NCI-H1436 (cell line): ENCODE results near the gene PNP.
"Not testable (repeated sequence)": the region's sequence is repeated elsewhere in the genome, so short reads cannot be mapped to it uniquely, and the experiment has no call there.

Experiments used
- DNase-seq: peaks from one replicate; lab custom pipeline; 2025; lab: John Stamatoyannopoulos, UW

The PNP gene

GRCh38 chr14:20492486-20492885, 23.3 kb downstream of the PNP start:
- DNase-seq, result no peak

GRCh38 chr14:20493634-20494033, 24.4 kb downstream of the PNP start:
- no peak for DNase-seq

GRCh38 chr14:20494935-20495766, 25.9 kb downstream of the PNP start:
- no peak for DNase-seq

DNA sequence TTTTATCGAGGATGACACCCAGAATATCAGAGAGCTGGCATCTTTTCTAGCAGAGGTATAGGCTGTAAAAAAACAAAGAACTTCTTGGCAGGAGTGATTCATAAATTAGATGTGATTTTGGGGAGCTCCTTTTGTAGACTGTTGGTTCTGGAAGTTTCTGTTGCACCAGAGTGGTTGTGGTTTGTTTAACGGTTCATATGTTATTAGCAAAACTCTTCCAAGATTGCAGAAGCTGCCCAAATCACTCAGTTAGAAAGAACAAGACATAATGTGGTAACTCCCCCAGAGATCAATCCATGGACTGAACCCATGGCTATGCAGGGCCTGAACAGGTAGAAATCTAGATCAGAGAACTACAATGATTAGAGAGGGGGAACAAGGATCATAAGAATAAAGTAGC, 29.4 kb downstream of the PNP start:
- no peak for DNase-seq

GRCh38 chr14:20499108-20499507, 29.9 kb downstream of the PNP start:
- DNase-seq, result no peak

DNA sequence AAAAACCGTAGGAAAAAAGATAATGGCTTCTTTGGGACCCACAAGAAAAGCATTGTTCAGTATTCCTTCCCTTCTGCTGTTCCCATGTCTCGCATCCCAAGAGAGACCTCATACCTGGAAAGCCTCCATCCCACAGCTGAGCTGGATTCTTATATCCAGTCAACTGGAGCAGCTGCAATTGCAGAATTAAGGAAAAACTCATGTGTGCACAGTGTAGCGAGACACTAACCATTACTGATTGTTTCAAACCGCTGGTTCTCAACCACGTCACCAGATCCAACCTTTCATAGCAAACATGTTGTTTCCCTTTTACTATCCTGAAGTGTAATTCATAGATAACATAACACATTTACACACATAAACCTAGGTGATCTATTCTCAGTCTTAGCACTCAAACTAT, 30.7 kb downstream of the PNP start:
- DNase-seq, result no peak

GRCh38 chr14:20501346-20501745, 32.1 kb downstream of the PNP start:
- DNase-seq, result no peak

GRCh38 chr14:20503898-20504297, 34.7 kb downstream of the PNP start:
- no peak for DNase-seq

DNA sequence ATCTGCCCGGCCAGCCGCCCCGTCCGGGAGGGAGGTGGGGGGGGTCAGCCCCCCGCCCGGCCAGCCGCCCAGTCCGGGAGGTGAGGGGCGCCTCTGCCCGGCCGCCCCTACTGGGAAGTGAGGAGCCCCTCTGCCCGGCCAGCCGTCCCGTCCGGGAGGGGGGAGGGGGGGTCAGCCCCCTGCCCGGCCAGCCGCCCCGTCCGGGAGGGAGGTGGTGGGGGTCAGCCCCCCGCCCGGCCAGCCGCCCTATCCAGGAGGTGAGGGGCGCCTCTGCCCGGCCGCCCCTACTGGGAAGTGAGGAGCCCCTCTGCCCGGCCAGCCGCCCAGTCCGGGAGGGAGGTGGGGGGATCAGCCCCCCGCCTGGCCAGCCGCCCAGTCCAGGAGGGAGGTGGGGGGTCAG, 37.1 kb downstream of the PNP start:
- DNase-seq, result not testable (repeated sequence)

GRCh38 chr14:20506752-20507151, 37.5 kb downstream of the PNP start:
- DNase-seq, result not testable (repeated sequence)

- not testable (repeated sequence) for DNase-seq
These were observed 38.3 kb downstream of the PNP start for GRCh38 chr14:20507537-20507936.

GRCh38 chr14:20508367-20508766, 39.2 kb downstream of the PNP start:
- DNase-seq, result no peak

DNA sequence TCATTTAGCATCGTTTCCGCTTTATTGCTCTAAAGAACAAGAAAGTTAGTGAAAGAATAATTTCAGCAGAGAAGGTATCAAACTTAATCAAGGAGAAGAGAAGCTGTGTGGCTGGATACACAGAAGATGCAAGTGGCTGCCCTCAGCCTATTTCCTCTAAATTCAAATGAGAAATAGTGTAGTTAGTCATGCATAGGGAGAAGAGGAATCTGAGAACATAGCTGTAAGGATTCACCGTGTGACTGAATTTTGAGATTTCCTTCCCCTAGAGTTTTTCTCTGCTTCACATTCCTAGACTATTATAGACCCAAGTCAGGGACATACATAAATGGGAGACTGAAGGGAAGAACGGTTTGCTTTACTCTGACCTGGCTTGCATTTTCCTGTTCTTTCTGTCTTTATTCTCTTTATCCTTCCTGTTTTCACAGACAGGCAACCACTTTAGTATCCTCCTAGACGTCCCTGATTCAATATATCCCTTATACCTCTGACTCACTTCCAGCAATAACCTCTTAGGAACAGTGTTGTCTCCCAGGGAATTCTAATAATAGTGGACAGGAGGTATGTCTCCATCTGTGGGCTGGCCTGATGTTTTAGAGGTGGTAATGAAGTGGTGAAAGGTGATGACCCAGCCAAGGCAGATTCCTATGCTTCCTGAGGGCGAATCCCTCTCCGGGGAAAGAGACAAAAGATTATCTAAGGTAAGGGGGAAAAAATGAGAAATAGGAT, 43.1 kb downstream of the PNP start:
- no peak for DNase-seq

DNA sequence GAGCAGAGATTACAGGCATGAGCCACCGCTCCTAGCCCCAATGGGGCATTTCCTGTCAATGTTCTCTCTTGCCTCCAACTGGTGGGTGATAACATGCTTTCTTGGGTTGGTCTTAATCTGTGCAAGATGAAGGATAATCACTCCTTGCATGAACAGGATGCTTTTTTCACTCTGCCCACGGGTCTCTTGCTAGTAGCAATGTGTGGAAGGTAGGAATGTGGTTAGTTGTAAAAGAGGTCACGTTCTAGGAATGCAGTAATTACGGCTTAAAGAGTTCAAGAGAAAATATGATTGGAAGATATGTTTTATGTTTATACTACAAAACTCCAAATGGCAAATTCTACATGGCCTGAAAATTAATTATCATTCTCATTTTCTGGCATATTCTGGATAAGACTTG, 46.6 kb downstream of the PNP start:
- no peak for DNase-seq

DNA sequence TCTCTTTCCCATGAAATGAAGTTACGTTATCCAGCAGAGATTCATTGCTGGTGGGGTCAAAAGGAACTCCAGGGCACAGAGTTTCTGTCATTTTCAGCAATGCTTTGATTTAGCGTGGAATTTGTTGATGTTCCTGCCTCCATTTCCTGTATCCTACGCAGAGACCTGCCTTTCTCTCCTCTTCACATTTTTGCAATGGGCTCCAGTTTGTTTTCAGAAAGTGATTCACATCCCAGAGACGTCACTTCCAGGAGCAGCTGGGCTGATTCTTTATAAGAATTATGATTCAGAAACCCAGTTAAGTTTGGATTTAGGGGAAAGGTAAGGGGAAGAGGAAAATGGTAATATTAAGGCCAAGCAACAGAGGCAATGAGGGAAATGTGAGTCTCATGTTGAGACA, 47.7 kb downstream of the PNP start:
- no peak for DNase-seq

DNA sequence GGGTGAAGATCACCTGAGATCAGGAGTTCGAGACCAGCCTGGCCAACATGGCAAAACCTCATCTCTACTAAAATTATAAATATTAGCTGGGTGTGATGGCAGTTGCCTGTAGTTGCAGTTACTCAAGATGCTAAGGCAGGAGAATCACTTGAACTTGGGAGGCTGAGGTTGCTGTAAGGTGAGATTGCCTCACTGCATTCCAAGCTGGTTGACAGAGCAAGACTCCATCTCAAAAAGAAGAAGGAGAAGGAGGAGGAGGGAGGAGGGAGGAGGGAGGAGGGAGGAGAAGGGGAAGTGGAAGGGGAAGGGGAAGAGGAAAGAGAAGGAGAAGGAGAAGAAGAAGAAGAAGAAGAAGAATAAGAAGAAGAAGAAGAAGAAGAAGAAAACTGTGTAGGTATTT, 53.1 kb downstream of the PNP start:
- DNase-seq, result no peak

DNA sequence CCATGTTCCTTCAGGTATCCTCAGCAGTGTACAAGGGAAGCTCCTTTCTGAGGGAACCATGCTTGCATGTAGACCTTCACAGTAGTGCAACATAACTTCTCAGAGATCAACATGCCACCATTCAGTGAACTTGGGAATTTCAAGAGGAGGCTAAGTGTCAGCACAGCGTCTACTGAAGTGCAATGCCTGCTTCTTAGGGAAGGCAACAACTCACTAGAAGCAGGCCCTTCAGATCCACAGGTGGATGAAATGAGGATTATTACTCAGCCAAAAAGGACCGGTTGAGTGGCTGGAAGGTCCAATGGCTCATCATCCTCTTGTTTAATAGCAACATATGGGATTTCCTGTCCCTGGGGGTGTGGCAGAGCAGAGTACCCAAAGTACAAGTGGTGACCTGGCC, 54.8 kb downstream of the PNP start:
- DNase-seq, result no peak
